A673 (cell line): ENCODE data around the gene CLDN11.

Experiments
- CTCF ChIP-seq: fragments of 300-800, 200-600 bp; sonication (generic); conservative IDR thresholded peaks from 2 replicates; pipeline ENCODE4 v1.5.1; 2017; ENCODE audit warnings: low read depth, mild to moderate bottlenecking, antibody characterized with exemption, low read length, moderate library complexity, mixed read lengths
- EZH2 ChIP-seq: fragments of 200-600 bp; sonication (generic); IDR thresholded peaks from 2 replicates; pipeline ENCODE4 v1.6.1; 2017; ENCODE audit warnings: borderline replicate concordance, low read depth, mild to moderate bottlenecking, mixed read lengths, antibody characterized with exemption, low read length; ENCODE audit not compliant: poor library complexity, severe bottlenecking

GRCh38 chr3:170458285-170458684 is 39.6 kb downstream of the CLDN11 start:
- TF ChIP-seq CTCF (no peak), EZH2 (no peak)
